Neural progenitor cell (in vitro differentiated cells): Measurements from ENCODE around the gene PHF3. TPM values are rescaled to one million over a fixed set of nuclear protein-coding genes. Genes with fewer than 3 reads are reported as not detected.

Source experiments
- DNase-seq: peaks from one replicate; pipeline ENCODE4 v3.0.0-alpha.2; 2016; ENCODE audit warnings: low spot score
- H2AFZ ChIP-seq: fragments of 200-600 bp; sonication (generic); replicated peaks from 2 replicates; pipeline ENCODE4 v1.6.1; 2016; ENCODE audit warnings: antibody characterized with exemption
- H3F3A ChIP-seq: fragments of 200-600 bp; sonication (generic); 2 replicates; pipeline ENCODE4 v1.6.1; 2016; ENCODE audit warnings: antibody characterized with exemption, low read depth
- H3K27ac ChIP-seq: fragments of 200-600 bp; sonication (generic); 2 replicates; pipeline ENCODE4 v1.5.1; 2016; ENCODE audit warnings: mild to moderate bottlenecking
- H3K27me3 ChIP-seq: fragments of 200-600 bp; sonication (generic); 2 replicates; pipeline ENCODE4 v1.6.1; 2016; ENCODE audit warnings: mild to moderate bottlenecking, moderate library complexity
- H3K36me3 ChIP-seq: fragments of 200-600 bp; sonication (generic); 2 replicates; pipeline ENCODE4 v1.5.1; 2016
- H3K4me1 ChIP-seq: fragments of 200-600 bp; sonication (generic); 2 replicates; pipeline ENCODE4 v1.6.1; 2016; ENCODE audit warnings: mixed run types
- H3K4me2 ChIP-seq: fragments of 200-600 bp; sonication (generic); 2 replicates; pipeline ENCODE4 v1.6.1; 2016
- H3K4me3 ChIP-seq: fragments of 200-600 bp; sonication (generic); 2 replicates; pipeline ENCODE4 v1.5.1; 2016
- H3K79me2 ChIP-seq: fragments of 200-600 bp; sonication (generic); 2 replicates; pipeline ENCODE4 v1.6.1; 2016; ENCODE audit warnings: low read depth
- H3K9ac ChIP-seq: fragments of 200-600 bp; sonication (generic); 2 replicates; pipeline ENCODE4 v1.6.1; 2016
- H3K9me3 ChIP-seq: fragments of 200-600 bp; sonication (generic); 2 replicates; pipeline ENCODE4 v1.5.1; 2016; ENCODE audit warnings: low read depth
- H4K20me1 ChIP-seq: fragments of 200-600 bp; sonication (generic); 2 replicates; pipeline ENCODE4 v1.6.1; 2016; ENCODE audit warnings: low read depth
- H3K27ac Mint-ChIP-seq: 3 replicates; pipeline ENCODE4 v1.8.0; 2021; ENCODE audit warnings: mixed read lengths
- H3K27me3 Mint-ChIP-seq: 2 replicates; pipeline ENCODE4 v1.8.0; 2022; ENCODE audit warnings: low read depth, mild to moderate bottlenecking, inconsistent platforms, moderate library complexity, mixed read lengths; ENCODE audit not compliant: insufficient read depth
- H3K36me3 Mint-ChIP-seq: 3 replicates; pipeline ENCODE4 v1.8.0; 2021; ENCODE audit warnings: mixed read lengths
- H3K4me1 Mint-ChIP-seq: 3 replicates; pipeline ENCODE4 v1.8.0; 2021; ENCODE audit warnings: mixed read lengths
- H3K4me3 Mint-ChIP-seq: 3 replicates; pipeline ENCODE4 v1.8.0; 2021; ENCODE audit warnings: mild to moderate bottlenecking, moderate library complexity, mixed read lengths
- H3K9me3 Mint-ChIP-seq: 3 replicates; pipeline ENCODE4 v1.8.0; 2020; ENCODE audit warnings: mixed read lengths
- CTCF ChIP-seq: fragments of 200-600 bp; sonication (generic); IDR thresholded peaks from 2 replicates; pipeline ENCODE4 v1.5.1; 2017; ENCODE audit warnings: antibody characterized with exemption, mild to moderate bottlenecking
- EZH2 ChIP-seq: fragments of 200-600 bp; sonication (generic); IDR thresholded peaks from 2 replicates; pipeline ENCODE4 v1.6.1; 2017; ENCODE audit warnings: antibody characterized with exemption, mild to moderate bottlenecking, moderate library complexity
- EZH2phosphoT487 ChIP-seq: fragments of 200-600 bp; sonication (generic); IDR thresholded peaks from 2 replicates; pipeline ENCODE4 v1.6.1; 2017; ENCODE audit warnings: antibody characterized with exemption
- total RNA-seq: library from RNA; depleted of rRNA; stranded (reverse); fragments of >200 nt; gene quantifications from 2 replicates; pipeline ENCODE4 v1.2.3, GENCODE V29; 2015; ENCODE audit warnings: low replicate concordance

Gene PHF3
- total RNA-seq, 1 donor from 2014 or later = 100 TPM

GRCh38 chr6:63610944-63611343 lies 24.7 kb upstream of the PHF3 start:
- Histone ChIP-seq H3K4me3 (no peak overlapping the region), H3K27ac (no peak overlapping the region), H3K4me2 (no peak overlapping the region), H4K20me1 (no peaks in the 10 kb centered on the region), H2AFZ (no peak overlapping the region), H3K36me3 (no peaks in the 10 kb centered on the region), H3K9ac (no peak overlapping the region), H3K27me3 (no peaks in the 10 kb centered on the region), H3K79me2 (no peaks in the 10 kb centered on the region), H3F3A (no peaks in the 10 kb centered on the region), H3K9me3 (no peaks in the 10 kb centered on the region), H3K4me1 (no peaks in the 10 kb centered on the region)
- Mint-ChIP-seq H3K27me3 (no peaks in the 10 kb centered on the region), H3K36me3 (no peaks in the 10 kb centered on the region), H3K27ac (no peak overlapping the region), H3K4me3 (no peak overlapping the region), H3K4me1 (peaks cover 2% of the 10 kb centered on the region), H3K9me3 (peaks cover 2% of the 10 kb centered on the region)
- TF ChIP-seq EZH2 = no peak
- no peak for TF ChIP-seq EZH2phosphoT487
- no peak for TF ChIP-seq CTCF
- no peak for DNase-seq

GRCh38 chr6:63611560-63611959 lies 24.0 kb upstream of the PHF3 start:
- H3K27ac Mint-ChIP-seq = no peak overlapping the region
- peaks cover 8% of the 10 kb centered on the region for H3K4me1 Mint-ChIP-seq
- Histone ChIP-seq H2AFZ (no peak overlapping the region), H3K27me3 (no peaks in the 10 kb centered on the region), H3K4me1 (no peaks in the 10 kb centered on the region), H3K4me2 (no peak overlapping the region), H3K27ac (no peak overlapping the region), H3K36me3 (no peaks in the 10 kb centered on the region), H3K4me3 (no peak overlapping the region), H3K9me3 (no peaks in the 10 kb centered on the region), H3K9ac (no peak overlapping the region), H3F3A (no peaks in the 10 kb centered on the region), H3K79me2 (no peaks in the 10 kb centered on the region), H4K20me1 (no peaks in the 10 kb centered on the region)
- TF ChIP-seq EZH2phosphoT487 = no peak
- no peak for TF ChIP-seq EZH2
- no peak for TF ChIP-seq CTCF
- H3K36me3 Mint-ChIP-seq = no peaks in the 10 kb centered on the region
- DNase-seq = no peak
- no peak overlapping the region for H3K4me3 Mint-ChIP-seq
- no peaks in the 10 kb centered on the region for H3K27me3 Mint-ChIP-seq
- H3K9me3 Mint-ChIP-seq = peaks cover 2% of the 10 kb centered on the region

DNA sequence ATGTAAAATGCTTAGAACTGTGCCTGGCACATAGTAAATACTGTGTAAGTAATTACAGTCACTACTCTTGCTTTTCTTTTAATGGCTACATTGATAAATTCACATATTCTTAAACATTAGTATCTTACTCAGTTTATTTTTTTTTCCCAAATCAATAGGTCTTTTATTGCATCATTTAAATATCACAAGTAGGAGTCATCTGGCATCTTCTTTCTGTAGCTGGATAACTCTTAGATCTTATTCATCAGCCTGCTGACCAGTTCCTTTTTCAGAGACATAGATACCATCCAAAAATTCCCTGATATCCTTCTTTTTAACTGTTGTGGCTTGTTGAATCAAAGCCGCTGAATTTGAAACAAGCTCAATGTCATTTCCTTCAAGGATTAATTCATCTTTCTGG lies 20.0 kb upstream of the PHF3 start:
- Mint-ChIP-seq H3K27me3 (peaks cover 2% of the 10 kb centered on the region), H3K27ac (no peak overlapping the region), H3K36me3 (no peaks in the 10 kb centered on the region), H3K4me3 (no peak overlapping the region), H3K9me3 (no peaks in the 10 kb centered on the region), H3K4me1 (peaks cover 10% of the 10 kb centered on the region)
- Histone ChIP-seq H3K4me2 (no peak overlapping the region), H3K4me3 (no peak overlapping the region), H3K27me3 (no peaks in the 10 kb centered on the region), H3K4me1 (no peaks in the 10 kb centered on the region), H4K20me1 (no peaks in the 10 kb centered on the region), H3K36me3 (no peaks in the 10 kb centered on the region), H3K79me2 (no peaks in the 10 kb centered on the region), H3K9me3 (no peaks in the 10 kb centered on the region), H3K9ac (no peak overlapping the region), H2AFZ (peak overlapping the region; percentile 60), H3K27ac (no peak overlapping the region), H3F3A (no peaks in the 10 kb centered on the region)
- no peak for DNase-seq
- TF ChIP-seq EZH2 = no peak
- no peak for TF ChIP-seq CTCF
- TF ChIP-seq EZH2phosphoT487 = no peak

DNA sequence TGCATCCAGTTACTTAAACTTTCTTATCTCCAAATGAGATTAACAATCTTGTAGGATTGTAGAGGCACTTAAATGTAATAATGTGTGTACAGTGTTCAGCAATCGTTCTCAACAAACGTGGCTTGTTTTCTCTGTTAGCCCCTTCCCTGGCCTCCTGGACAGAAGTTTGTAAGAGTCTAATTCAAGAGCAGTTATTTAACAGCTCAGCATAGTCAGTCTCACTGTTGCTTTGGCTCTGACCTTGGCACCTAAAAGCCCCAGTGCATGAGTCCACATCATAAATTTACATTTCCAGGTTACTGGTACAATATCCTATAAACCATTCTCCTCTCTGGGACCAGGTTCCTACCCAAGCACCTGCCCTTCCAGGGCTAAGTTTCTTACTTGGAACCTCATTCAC lies 11.5 kb upstream of the PHF3 start:
- DNase-seq = no peak
- H3K27me3 Mint-ChIP-seq = peaks cover 3% of the 10 kb centered on the region
- Histone ChIP-seq H2AFZ (no peak overlapping the region), H3K27me3 (peaks cover 10% of the 10 kb centered on the region), H3K4me3 (no peak overlapping the region), H3K9me3 (no peaks in the 10 kb centered on the region), H3K4me1 (no peaks in the 10 kb centered on the region), H3K36me3 (no peaks in the 10 kb centered on the region), H3K79me2 (no peaks in the 10 kb centered on the region), H3F3A (no peaks in the 10 kb centered on the region), H3K27ac (no peak overlapping the region), H4K20me1 (no peaks in the 10 kb centered on the region), H3K9ac (no peak overlapping the region), H3K4me2 (no peak overlapping the region)
- H3K4me1 Mint-ChIP-seq = no peaks in the 10 kb centered on the region
- TF ChIP-seq EZH2 (no peak), CTCF (no peak), EZH2phosphoT487 (no peak)
- no peak overlapping the region for H3K4me3 Mint-ChIP-seq
- no peaks in the 10 kb centered on the region for H3K9me3 Mint-ChIP-seq
- no peak overlapping the region for H3K27ac Mint-ChIP-seq
- no peaks in the 10 kb centered on the region for H3K36me3 Mint-ChIP-seq
